Left renal pelvis (tissue), 4 donors: ENCODE results near the gene ZG16. TPM values are rescaled to one million over a fixed set of nuclear protein-coding genes. Genes with fewer than 3 reads are reported as not detected.
"Not testable (repeated sequence)": the region's sequence is repeated elsewhere in the genome, so short reads cannot be mapped to it uniquely, and the experiment has no call there.

Experiments used
- DNase-seq, 4 donors: peaks; one replicate each; pipeline ENCODE4 v3.0.0-alpha.2; 2013; ENCODE audit warnings: low read depth in 4 of 4, low spot score in 3 of 4
- polyA plus RNA-seq, 4 donors: library from polyadenylated mRNA; unstranded; fragments of 120-200 nt; gene quantifications; one replicate each; pipeline ENCODE4 v1.2.1, GENCODE V29; 2013; ENCODE audit not compliant: insufficient read length in 4 of 4

Gene ZG16
- polyA plus RNA-seq = under 1 TPM in 1 of 4 donors, not detected in 3; 0.05 TPM

- no peak for DNase-seq
Observed at GRCh38 chr16:29777576-29778350, at the start of gene ZG16. ZG16 (plus strand) TSS chr16:29778256; CDS start chr16:29779267, 1,011 bp downstream.

- DNase-seq = peak in 2 of 4 donors; percentile 3 to 27
Observed at GRCh38 chr16:29729116-29729521, 48.9 kb upstream of the ZG16 start.

- DNase-seq = no peak
Observed at GRCh38 chr16:29730649-29731048, 47.4 kb upstream of the ZG16 start.

- DNase-seq = not testable (repeated sequence)
Observed at GRCh38 chr16:29731768-29732601, 46.1 kb upstream of the ZG16 start.

- DNase-seq = no peak
Observed at GRCh38 chr16:29734786-29735185, 43.3 kb upstream of the ZG16 start.

- DNase-seq = no peak
Observed at GRCh38 chr16:29736112-29736511, 41.9 kb upstream of the ZG16 start.

- DNase-seq = no peak
Observed at GRCh38 chr16:29736764-29737163, 41.3 kb upstream of the ZG16 start.

GRCh38 chr16:29737713-29738112 is 40.3 kb upstream of the ZG16 start:
- no peak for DNase-seq

- no peak for DNase-seq
Observed at GRCh38 chr16:29738514-29738913, 39.5 kb upstream of the ZG16 start.

- not testable (repeated sequence) for DNase-seq
Observed at GRCh38 chr16:29739927-29740629, 38.0 kb upstream of the ZG16 start.

- DNase-seq = not testable (repeated sequence)
Observed at GRCh38 chr16:29740630-29741015, 37.4 kb upstream of the ZG16 start.

GRCh38 chr16:29742683-29743275 is 35.3 kb upstream of the ZG16 start:
- DNase-seq = no peak

- no peak for DNase-seq
Observed at GRCh38 chr16:29743475-29743826, 34.6 kb upstream of the ZG16 start.

- no peak for DNase-seq
Observed at GRCh38 chr16:29743827-29744531, 34.1 kb upstream of the ZG16 start.

- no peak for DNase-seq
Observed at GRCh38 chr16:29744541-29745101, 33.4 kb upstream of the ZG16 start.

- DNase-seq = no peak
Observed at GRCh38 chr16:29745121-29745852, 32.8 kb upstream of the ZG16 start.

GRCh38 chr16:29745853-29746345 is 32.2 kb upstream of the ZG16 start, which contains the start of gene C16orf54:
C16orf54 (minus strand) TSS chr16:29745990; CDS start chr16:29744951, 1,039 bp downstream.
- DNase-seq = no peak

GRCh38 chr16:29746518-29746917 is 31.5 kb upstream of the ZG16 start:
- DNase-seq = not testable (repeated sequence)
